GM12874 (cell line): Measurements from ENCODE around the gene CXCL5.

Source experiments
- CTCF ChIP-seq: IDR thresholded peaks from 2 replicates; pipeline ENCODE4 v1.5.1; 2011; ENCODE audit warnings: low read depth, mild to moderate bottlenecking, control low read depth, low read length, moderate library complexity; ENCODE audit not compliant: insufficient read depth

The CXCL5 gene

GRCh38 chr4:73992050-73992449 is 6.4 kb downstream of the CXCL5 start:
- TF ChIP-seq CTCF, result no peak

- TF ChIP-seq CTCF, result no peak
Measured at GRCh38 chr4:73991742-73992000, 6.8 kb downstream of the CXCL5 start.

GRCh38 chr4:73990988-73991741 is 7.3 kb downstream of the CXCL5 start:
- TF ChIP-seq CTCF, result no peak

- no peak for TF ChIP-seq CTCF
Measured at GRCh38 chr4:73989928-73990327, 8.5 kb downstream of the CXCL5 start.

GRCh38 chr4:73989031-73989430 is 9.4 kb downstream of the CXCL5 start:
- TF ChIP-seq CTCF, result no peak

- TF ChIP-seq CTCF, result no peak
Measured at GRCh38 chr4:73988061-73988460, 10.4 kb downstream of the CXCL5 start, which contains the start of gene PPBP. Gene PPBP (minus strand): TSS chr4:73988190. CDS start chr4:73988103, 87 bp downstream.

- no peak for TF ChIP-seq CTCF
Measured at GRCh38 chr4:73985528-73985852, 13.0 kb downstream of the CXCL5 start.
